ENCODE data around the gene KRTAP4-6. TPM values are rescaled to one million over a fixed set of nuclear protein-coding genes. Genes with fewer than 3 reads are reported as not detected.

Gene KRTAP4-6
- total RNA-seq, 4 donors from 2014 or later, result not detected

- TF ChIP-seq CTCF (IDR thresholded peaks at IDR 0.05), result no peak
- ATAC-seq (ENCODE audit: low FRiP score) (no peak), DNase-seq (ENCODE audit: low spot score) (no peak)
Measured at GRCh38 chr17:41098481-41098880, 41.9 kb downstream of the KRTAP4-6 start.

GRCh38 chr17:41098042-41098441 lies 42.3 kb downstream of the KRTAP4-6 start, which contains the start of gene KRTAP4-8:
TSS of gene KRTAP4-8 (minus strand) at chr17:41098142. CDS start at chr17:41098084, 58 bp downstream.
- DNase-seq (ENCODE audit: low spot score) (no peak), ATAC-seq (ENCODE audit: low FRiP score) (no peak)
- TF ChIP-seq CTCF (IDR thresholded peaks at IDR 0.05), result no peak

GRCh38 chr17:41096055-41096454 lies 44.3 kb downstream of the KRTAP4-6 start:
- TF ChIP-seq CTCF (IDR thresholded peaks at IDR 0.05), result no peak
- DNase-seq (ENCODE audit: low spot score) (no peak), ATAC-seq (ENCODE audit: low FRiP score) (no peak)

Small RNA genes lying within 50 kb of the gene (small RNA-seq; reads per million reads assigned to genes)
- not detected for gene KRTAP4-17P

Other genes with a start within 250 kb of the KRTAP4-6 start
- 1 to 10 TPM in 1 of 4 donors, not detected in 3; 4.3 TPM for gene KRT23, start 202.9 kb downstream of the KRTAP4-6 start, total RNA-seq
- gene KRT39, start 173.6 kb downstream of the KRTAP4-6 start, total RNA-seq, result not detected
- not detected for gene KRT40, start 156.2 kb downstream of the KRTAP4-6 start, total RNA-seq
- not detected for gene KRTAP3-3, start 146.4 kb downstream of the KRTAP4-6 start, total RNA-seq
- gene KRTAP3-2, start 140.6 kb downstream of the KRTAP4-6 start, total RNA-seq, result not detected
- gene KRTAP3-1, start 131.4 kb downstream of the KRTAP4-6 start, total RNA-seq, result not detected
- gene KRTAP1-5, start 113.3 kb downstream of the KRTAP4-6 start, total RNA-seq, result not detected
- not detected for gene KRTAP1-4, start 110.3 kb downstream of the KRTAP4-6 start, total RNA-seq
- not detected for gene KRTAP1-3, start 105.7 kb downstream of the KRTAP4-6 start, total RNA-seq
- not detected for gene KRTAP1-1, start 99.1 kb downstream of the KRTAP4-6 start, total RNA-seq
- gene KRTAP2-1, start 93.2 kb downstream of the KRTAP4-6 start, total RNA-seq, result not detected
- gene KRTAP2-2, start 85.3 kb downstream of the KRTAP4-6 start, total RNA-seq, result not detected
- not detected for gene KRTAP2-3, start 80.4 kb downstream of the KRTAP4-6 start, total RNA-seq
- gene KRTAP2-4, start 74.7 kb downstream of the KRTAP4-6 start, total RNA-seq, result not detected
- gene KRTAP4-7, start 56.4 kb downstream of the KRTAP4-6 start, total RNA-seq, result not detected
- not detected for gene KRTAP4-8, start 42.4 kb downstream of the KRTAP4-6 start, total RNA-seq
- gene KRTAP4-16, start 38.3 kb downstream of the KRTAP4-6 start, total RNA-seq, result not detected
- not detected for gene KRTAP4-9, start 35.2 kb downstream of the KRTAP4-6 start, total RNA-seq
- not detected for gene KRTAP4-11, start 22.2 kb downstream of the KRTAP4-6 start, total RNA-seq
- not detected for gene KRTAP4-12, start 16.4 kb downstream of the KRTAP4-6 start, total RNA-seq
- not detected for gene KRTAP4-5, start 9.3 kb upstream of the KRTAP4-6 start, total RNA-seq
- not detected for gene KRTAP4-4, start 20.2 kb upstream of the KRTAP4-6 start, total RNA-seq
- not detected for gene KRTAP4-3, start 27.7 kb upstream of the KRTAP4-6 start, total RNA-seq
- not detected for gene KRTAP4-2, start 37.7 kb upstream of the KRTAP4-6 start, total RNA-seq
- not detected for gene KRTAP4-1, start 44.4 kb upstream of the KRTAP4-6 start, total RNA-seq
- gene KRTAP9-1, start 49.3 kb upstream of the KRTAP4-6 start, total RNA-seq, result not detected
- gene KRTAP9-2, start 86.1 kb upstream of the KRTAP4-6 start, total RNA-seq, result not detected
- gene KRTAP9-3, start 91.9 kb upstream of the KRTAP4-6 start, total RNA-seq, result not detected
- not detected for gene KRTAP9-8, start 97.5 kb upstream of the KRTAP4-6 start, total RNA-seq
- gene KRTAP9-4, start 109.1 kb upstream of the KRTAP4-6 start, total RNA-seq, result not detected
- gene KRTAP9-9, start 114.8 kb upstream of the KRTAP4-6 start, total RNA-seq, result not detected
- not detected for gene KRTAP9-6, start 124.8 kb upstream of the KRTAP4-6 start, total RNA-seq
- not detected for gene KRTAP9-7, start 135.2 kb upstream of the KRTAP4-6 start, total RNA-seq
- gene KRTAP29-1, start 162.3 kb upstream of the KRTAP4-6 start, total RNA-seq, result not detected
- gene KRTAP16-1, start 168.8 kb upstream of the KRTAP4-6 start, total RNA-seq, result not detected
- not detected for gene KRTAP17-1, start 175.2 kb upstream of the KRTAP4-6 start, total RNA-seq
- gene KRT33A, start 210.3 kb upstream of the KRTAP4-6 start, total RNA-seq, result not detected
- gene KRT33B, start 229.3 kb upstream of the KRTAP4-6 start, total RNA-seq, result not detected
- not detected for gene KRT34, start 241.8 kb upstream of the KRTAP4-6 start, total RNA-seq

Measured in omental fat pad (tissue), 4 donors.